Uterus (tissue), 4 donors: Measurements from ENCODE around the gene ENHO. TPM values are rescaled to one million over a fixed set of nuclear protein-coding genes. Genes with fewer than 3 reads are reported as not detected.

Source experiments
- DNase-seq, 2 donors: peaks; one replicate each; pipeline ENCODE4 v3.0.0-alpha.2; 2019 to 2020
- H3K27ac ChIP-seq, 2 donors: fragments of 200-600 bp; sonication (generic); 1 replicate in 1 of 2; 2 replicates in 1 of 2; pipeline ENCODE4 v1.5.1; 2016 to 2018
- H3K27me3 ChIP-seq, 2 donors: fragments of 200-600 bp; sonication (generic); one replicate each; pipeline ENCODE4 v1.5.1; 2018 to 2019; ENCODE audit warnings: control low read depth in 1 of 2
- H3K36me3 ChIP-seq, 2 donors: fragments of 200-600 bp; sonication (generic); one replicate each; pipeline ENCODE4 v1.5.1; 2019; ENCODE audit warnings: control low read depth in 1 of 2
- H3K4me1 ChIP-seq, 2 donors: fragments of 200-600 bp; sonication (generic); one replicate each; pipeline ENCODE4 v1.5.1; 2018 to 2019; ENCODE audit warnings: control low read depth in 1 of 2
- H3K4me3 ChIP-seq, 2 donors: fragments of 200-600 bp; sonication (generic); 1 replicate in 1 of 2; 2 replicates in 1 of 2; pipeline ENCODE4 v1.5.1; 2018 to 2019; ENCODE audit warnings: mild to moderate bottlenecking in 1 of 2
- H3K9me3 ChIP-seq, 2 donors: fragments of 200-600 bp; sonication (generic); one replicate each; pipeline ENCODE4 v1.5.1; 2019; ENCODE audit warnings: control low read depth in 1 of 2
- CTCF ChIP-seq, 4 experiments: fragments of 200-600 bp in 2 of 4; fragments of 450-650 bp in 2 of 4; sonication (generic) in 2 of 4; IDR thresholded peaks; one replicate each; pipeline ENCODE4 v1.5.1; 2016 to 2019; ENCODE audit warnings: antibody characterized with exemption in 4 of 4, mild to moderate bottlenecking in 2 of 4, moderate library complexity in 1 of 4
- POLR2A ChIP-seq, 2 donors: fragments of 450-650 bp; IDR thresholded peaks; one replicate each; pipeline ENCODE4 v1.6.1; 2016; ENCODE audit warnings: antibody characterized with exemption in 2 of 2, mild to moderate bottlenecking in 1 of 2, moderate library complexity in 1 of 2
- intact Hi-C: fragments of 100-400 bp; cut with DNase I; formaldehyde crosslinking; loops from one replicate; pipeline ENCODE4 v1.15.1; 2023; ENCODE audit warnings: low total_unique reads
- total RNA-seq, 4 donors: library from RNA; depleted of rRNA in 3 of 4; stranded (reverse); fragments of >200 nt in 3 of 4; gene quantifications; one replicate each; pipeline versions ENCODE4 v1.1.0 to v1.2.4, GENCODE V29; 2014 to 2023
- donor health status: DM: yes; HTN: yes; CAD: no.

The ENHO gene
- total RNA-seq, 4 donors from 2014 or later: 2.2 TPM; not detected in 3

- no peak for DNase-seq
- TF ChIP-seq CTCF (IDR thresholded peaks at IDR 0.05) (no peak), POLR2A (IDR thresholded peaks at IDR 0.05) (no peak)
- Histone ChIP-seq H3K4me3 (no peak overlapping the region), H3K27ac (no peak overlapping the region), H3K4me1 (no peaks in the 10 kb centered on the region), H3K36me3 (no peaks in the 10 kb centered on the region), H3K27me3 (no peaks in the 10 kb centered on the region), H3K9me3 (no peaks in the 10 kb centered on the region)
- intact Hi-C loops: no loop called here
Measured at GRCh38 chr9:34515959-34516358, 6.8 kb downstream of the ENHO start.

DNA sequence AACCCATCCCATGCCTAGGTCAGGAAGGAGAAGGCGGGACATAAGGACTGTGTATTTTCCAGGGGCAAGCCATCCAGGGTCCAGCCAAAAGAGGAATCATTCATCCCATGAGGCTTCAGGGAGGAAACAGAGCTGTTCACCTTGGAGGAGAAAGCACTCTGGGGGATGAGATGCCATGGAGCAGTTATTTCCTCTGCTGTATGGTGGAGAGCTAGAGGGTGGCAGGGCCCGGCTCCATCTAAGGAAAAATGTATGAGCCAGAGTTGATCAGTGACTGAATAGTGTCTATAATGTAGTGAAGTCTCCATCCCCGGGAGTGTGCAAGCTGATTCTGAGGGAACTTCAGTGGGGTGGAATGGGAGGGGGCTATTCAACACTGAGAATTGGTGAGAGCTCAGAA lies 8.0 kb downstream of the ENHO start:
- Histone ChIP-seq H3K4me1 (no peaks in the 10 kb centered on the region), H3K9me3 (no peaks in the 10 kb centered on the region), H3K27me3 (no peaks in the 10 kb centered on the region), H3K27ac (no peak overlapping the region), H3K36me3 (no peaks in the 10 kb centered on the region), H3K4me3 (no peak overlapping the region)
- TF ChIP-seq CTCF (IDR thresholded peaks at IDR 0.05): no peak
- TF ChIP-seq POLR2A (IDR thresholded peaks at IDR 0.05): no peak
- DNase-seq: no peak
- intact Hi-C loops: no loop called here

GRCh38 chr9:34514401-34514800 lies 8.4 kb downstream of the ENHO start:
- Histone ChIP-seq H3K27ac (no peak overlapping the region), H3K36me3 (no peaks in the 10 kb centered on the region), H3K4me1 (no peaks in the 10 kb centered on the region), H3K27me3 (no peaks in the 10 kb centered on the region), H3K9me3 (no peaks in the 10 kb centered on the region), H3K4me3 (no peak overlapping the region)
- intact Hi-C loops: no loop called here
- DNase-seq: no peak
- TF ChIP-seq POLR2A (IDR thresholded peaks at IDR 0.05): no peak
- TF ChIP-seq CTCF (IDR thresholded peaks at IDR 0.05): no peak

DNA sequence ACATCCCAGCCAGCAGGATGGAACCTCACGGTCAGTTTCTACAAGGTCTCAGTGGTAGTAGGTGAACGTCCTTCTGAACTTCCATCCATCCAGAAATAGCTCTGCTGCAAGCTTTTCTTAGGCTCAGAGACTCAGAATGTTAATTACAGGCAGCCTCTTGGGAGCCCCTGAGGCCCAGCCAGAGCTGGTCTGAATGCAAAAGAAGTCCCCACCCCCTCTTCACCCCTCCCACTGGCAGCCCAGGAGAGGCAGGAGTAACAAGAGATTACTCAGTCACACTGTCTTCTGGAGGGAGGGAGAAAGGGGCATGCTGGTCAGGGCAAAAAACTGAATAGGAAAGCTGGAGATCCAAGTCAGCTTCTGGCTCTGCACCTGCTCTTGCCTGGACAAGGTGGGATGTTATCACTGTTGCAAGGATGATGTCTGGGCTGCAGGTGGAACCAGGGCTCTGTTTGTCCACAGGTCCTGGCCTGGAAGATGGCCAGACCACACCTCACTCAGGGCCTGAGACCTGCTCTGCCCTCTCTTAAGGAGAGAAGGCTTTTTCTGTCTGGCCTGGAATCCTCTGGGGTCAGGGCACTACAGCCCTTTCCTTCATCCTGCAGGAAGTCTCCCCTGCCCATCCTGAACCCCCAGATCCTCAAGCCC lies 9.1 kb downstream of the ENHO start:
- H3K27me3 ChIP-seq: no peaks in the 10 kb centered on the region
- H3K27ac ChIP-seq: no peak overlapping the region
- no peak overlapping the region for H3K4me3 ChIP-seq
- no peaks in the 10 kb centered on the region for H3K9me3 ChIP-seq
- no peak for DNase-seq
- TF ChIP-seq CTCF (IDR thresholded peaks at IDR 0.05) (no peak), POLR2A (IDR thresholded peaks at IDR 0.05) (no peak)
- intact Hi-C loops: no loop called here
- no peaks in the 10 kb centered on the region for H3K36me3 ChIP-seq
- H3K4me1 ChIP-seq: no peaks in the 10 kb centered on the region

DNA sequence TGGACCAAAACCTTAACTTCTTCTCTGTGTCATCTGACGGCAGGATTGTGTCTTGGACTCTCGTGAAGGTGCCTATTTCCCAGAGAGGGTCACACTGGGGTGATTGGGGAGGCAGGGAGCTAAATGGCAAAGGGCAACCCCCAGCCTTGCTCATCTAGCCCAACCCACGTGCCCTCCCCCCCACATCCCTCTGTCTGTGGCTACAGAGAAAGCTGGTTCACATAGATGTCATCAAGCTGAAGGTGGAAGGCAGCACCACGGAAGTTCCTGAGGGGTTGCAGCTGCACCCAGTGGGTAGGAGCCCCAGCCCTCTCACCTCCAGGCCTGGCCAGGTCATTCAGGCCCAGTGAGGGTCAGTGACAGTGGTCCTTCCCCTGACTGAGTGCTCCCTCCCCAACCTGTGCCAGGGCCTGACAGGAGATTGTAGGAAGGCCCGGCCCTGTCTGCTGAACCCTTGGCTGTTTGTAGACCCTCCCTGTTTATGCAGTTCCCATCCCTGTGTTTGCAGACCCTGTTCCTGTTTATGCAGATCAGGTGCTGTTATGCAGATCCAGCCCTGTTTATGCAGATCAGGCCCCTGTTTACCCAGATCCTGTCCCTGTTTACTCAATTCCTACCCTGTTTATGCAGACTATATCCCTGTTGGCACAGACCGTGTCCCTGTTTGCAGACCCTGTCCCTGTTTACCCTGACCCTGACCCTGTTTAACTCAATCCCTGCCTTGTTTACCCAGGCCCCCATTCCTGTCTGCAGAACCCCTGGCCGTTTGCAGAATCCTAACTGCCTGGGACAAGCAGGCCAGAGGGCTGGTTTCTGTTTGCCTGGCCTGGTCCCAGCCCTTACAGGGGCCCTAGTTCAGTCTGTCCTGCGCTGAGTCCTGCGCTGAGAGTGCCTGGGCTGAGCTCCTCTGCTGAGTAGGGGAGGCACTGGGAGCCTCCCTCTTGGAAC lies 10.4 kb downstream of the ENHO start:
- Histone ChIP-seq H3K4me1 (no peaks in the 10 kb centered on the region), H3K36me3 (no peaks in the 10 kb centered on the region), H3K4me3 (no peak overlapping the region), H3K9me3 (no peaks in the 10 kb centered on the region), H3K27me3 (no peaks in the 10 kb centered on the region), H3K27ac (no peak overlapping the region)
- DNase-seq: no peak
- TF ChIP-seq POLR2A (IDR thresholded peaks at IDR 0.05) (no peak), CTCF (IDR thresholded peaks at IDR 0.05) (no peak)
- intact Hi-C loops: no loop called here
